HG02759 (cell line): ENCODE data around the gene SLC35F3.

ENCODE experiments used
- ATAC-seq: cut with Tn5 transposase; IDR thresholded peaks from one replicate; pipeline ENCODE4 v1.9.1; 2021; ENCODE audit warnings: mild to moderate bottlenecking, moderate library complexity; ENCODE audit not compliant: unreplicated experiment

The SLC35F3 gene

DNA sequence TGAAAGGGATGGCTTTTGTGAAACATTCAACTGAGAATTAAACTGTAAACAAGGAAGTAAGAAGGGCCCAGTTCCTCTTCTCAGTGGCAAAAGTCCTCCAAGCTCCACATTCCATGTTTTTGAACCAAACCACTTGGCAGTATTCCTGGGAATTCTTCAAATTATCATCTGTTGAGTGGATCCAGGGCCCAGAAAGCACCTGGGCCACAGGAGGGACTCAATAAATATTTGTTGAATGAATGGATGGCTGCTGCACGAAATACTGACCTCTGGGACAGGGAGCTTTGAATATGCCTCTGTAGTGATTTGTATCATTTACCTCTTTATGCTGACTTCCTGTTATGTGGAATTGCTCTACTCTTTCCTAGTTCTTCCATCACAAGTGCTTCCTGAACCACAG is 4.7 kb downstream of the SLC35F3 start:
- ATAC-seq, result no peak

DNA sequence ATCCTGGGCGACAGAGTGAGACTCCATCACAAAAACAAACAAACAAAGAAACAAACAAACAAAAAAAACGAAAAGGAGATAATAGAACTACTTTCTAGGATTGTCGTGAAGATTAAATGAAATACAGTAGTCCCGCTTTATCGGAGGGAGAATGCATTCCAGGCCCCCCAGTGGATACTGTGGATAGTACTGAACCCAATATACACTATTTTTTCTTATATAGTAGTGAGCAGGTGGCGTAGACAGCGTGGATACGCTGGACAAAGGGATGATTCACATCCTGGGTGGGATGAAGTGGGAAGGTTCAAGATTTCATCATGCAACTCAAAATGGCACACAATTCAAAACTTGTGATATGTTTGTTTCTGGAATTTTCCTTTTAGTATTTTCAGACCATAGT is 8.0 kb downstream of the SLC35F3 start:
- no peak for ATAC-seq

DNA sequence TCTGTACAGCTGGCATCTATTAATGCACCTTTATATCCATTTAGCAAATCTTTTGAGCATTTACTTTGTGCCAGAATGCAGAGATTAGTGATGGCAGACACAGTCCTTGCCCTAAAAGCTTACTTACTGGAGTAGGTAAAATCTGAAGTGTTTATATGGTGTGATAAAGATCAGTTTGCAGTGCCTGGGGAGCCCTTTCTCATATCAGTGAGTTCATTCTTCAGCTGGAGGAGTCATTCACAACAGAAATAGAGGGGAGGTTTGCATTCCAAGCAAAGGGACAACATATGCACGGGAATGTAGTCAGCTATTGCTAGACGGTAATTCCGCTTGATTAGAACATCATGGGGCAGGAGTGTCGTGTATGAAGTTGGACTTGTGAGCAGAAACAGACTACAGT is 8.4 kb downstream of the SLC35F3 start:
- no peak for ATAC-seq

DNA sequence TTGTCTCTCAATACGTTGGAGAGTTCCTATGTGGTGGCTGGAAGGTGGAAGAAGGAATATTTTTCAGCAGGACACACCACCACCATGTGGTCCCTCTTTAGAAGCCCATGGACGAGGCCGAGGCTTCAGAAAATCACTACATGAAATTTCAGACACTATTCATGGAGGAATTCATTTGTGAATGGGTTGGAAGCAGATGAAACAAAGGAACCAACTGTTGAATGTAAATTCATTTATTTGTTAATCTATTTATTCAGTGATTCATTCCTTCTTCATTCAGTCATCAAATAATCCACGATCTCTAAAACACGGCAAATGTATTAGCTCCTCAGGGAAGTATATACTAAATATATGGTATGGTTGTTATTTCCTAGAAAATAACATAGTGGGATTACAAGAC is 12.2 kb downstream of the SLC35F3 start:
- no peak for ATAC-seq

DNA sequence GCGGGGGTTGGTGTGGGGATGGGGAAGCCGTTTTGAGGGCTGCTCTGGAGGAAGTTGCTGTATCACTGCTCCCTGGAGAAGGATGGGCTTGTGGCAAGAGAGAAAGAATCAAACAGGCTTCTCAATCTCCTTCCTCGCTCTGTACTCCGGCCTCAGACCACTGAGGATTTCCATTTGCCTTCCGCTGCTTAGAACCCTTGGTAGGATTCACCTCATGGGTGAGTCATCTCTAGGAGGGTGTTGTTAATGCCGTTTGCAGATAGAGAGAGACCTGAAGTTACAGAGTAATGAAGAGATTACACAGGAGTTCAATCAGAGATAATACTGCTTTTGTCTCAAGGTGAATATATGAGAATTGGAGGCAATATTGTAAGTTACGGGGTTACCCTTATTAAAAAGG is 15.3 kb downstream of the SLC35F3 start:
- ATAC-seq, result no peak

DNA sequence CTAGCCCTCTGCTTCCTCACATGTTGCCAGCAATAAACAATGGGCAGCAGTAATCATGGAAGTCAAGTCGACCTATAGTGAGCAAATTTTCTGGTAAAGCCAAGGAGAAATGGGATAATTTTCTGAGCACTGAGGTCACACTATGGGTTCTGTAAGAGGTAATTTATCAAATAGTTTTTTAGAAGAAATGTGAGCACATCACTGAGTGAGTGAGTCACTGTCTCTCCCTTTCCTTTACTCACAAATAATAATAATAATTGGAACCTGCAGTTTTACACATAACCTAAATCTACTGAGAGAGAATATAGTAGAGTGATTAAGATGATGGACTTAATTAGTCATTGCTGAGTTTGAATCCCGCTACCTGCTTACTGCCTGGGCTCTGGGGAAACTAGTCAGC is 23.6 kb downstream of the SLC35F3 start:
- ATAC-seq, result no peak

DNA sequence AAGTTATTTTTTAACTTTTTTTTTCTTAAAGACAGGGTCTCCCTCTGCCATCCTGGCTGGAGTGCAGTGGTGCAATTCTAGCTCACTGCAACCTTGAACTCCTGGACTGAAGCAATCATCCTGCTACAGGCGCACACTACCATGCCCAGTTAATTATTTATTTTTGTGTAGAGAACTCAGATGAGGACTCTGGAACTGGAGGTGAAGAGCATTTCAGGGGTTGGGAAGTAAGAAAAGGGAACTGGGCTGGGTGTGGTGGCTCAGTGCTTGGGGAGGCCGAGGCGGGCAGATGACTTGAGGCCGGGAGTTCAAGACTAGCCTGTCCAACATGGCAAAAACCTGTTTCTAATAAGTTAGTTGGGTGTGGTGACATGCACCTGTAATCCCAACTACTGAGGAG is 28.9 kb downstream of the SLC35F3 start:
- ATAC-seq, result no peak

DNA sequence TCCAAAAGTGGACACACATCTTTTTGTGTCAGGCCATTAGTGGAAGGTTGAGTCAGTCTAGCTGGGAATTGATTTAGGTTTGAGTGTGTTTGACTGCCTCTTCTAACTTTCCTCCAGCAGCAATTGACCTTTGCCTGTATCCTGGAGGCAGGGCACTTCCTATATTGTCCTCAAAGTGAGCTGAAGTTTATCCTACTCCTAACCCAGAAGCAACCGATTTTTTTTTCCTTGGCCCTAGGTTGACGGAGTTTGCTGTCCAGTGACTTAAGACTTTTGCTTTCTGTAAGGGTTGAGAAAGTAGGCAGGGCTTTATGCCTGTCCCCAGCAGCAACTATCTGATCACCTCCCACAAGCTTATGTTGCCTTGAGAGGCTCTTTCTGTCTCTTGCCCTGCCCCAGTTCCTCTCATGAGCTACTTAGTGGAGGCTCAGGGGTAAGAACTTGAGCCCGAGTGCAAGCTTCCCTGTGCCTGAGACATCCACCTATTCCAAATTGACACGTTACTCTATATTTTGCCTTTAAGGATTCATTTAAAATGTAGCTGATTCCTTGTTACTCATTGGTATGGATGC is 30.9 kb downstream of the SLC35F3 start:
- no peak for ATAC-seq

DNA sequence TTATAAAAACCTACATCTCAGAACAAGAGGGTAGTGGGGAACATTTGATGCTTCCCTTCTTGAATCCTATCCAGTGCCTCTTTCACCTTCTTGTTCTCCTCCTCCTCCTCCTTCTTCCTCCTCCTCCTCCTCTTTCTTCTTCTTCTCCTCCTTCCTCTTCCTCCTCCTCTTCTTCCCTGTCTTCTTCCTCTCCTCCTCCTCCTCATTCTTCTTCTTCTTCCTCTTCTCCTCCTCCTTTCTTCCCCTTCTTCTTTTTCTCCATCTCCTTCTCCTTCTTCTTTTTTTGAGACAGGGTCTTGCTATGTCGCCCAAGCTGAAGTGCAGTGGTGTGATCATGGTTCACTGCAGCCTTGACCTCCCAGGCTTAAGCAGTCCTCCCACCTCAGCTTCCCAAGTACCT is 31.9 kb downstream of the SLC35F3 start:
- no peak for ATAC-seq

DNA sequence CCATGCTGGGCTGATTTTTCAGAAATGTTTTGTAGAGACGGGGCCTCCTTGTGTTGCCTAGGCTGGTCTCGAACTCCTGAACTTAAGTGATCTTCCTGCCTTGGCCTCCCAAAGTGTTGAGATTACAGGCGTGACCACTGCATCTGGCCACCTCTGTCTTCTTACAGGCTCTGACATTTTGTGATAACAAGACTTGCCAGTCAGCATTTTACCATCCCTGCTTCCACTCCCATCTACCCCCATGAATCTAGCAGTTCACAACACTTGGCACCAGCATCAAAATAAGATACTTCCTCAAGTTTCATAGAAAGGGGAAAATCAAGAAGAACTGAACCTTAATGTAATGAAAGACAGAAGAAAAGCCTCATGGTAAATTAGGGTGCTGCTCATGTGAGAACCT is 32.4 kb downstream of the SLC35F3 start:
- ATAC-seq, result no peak

DNA sequence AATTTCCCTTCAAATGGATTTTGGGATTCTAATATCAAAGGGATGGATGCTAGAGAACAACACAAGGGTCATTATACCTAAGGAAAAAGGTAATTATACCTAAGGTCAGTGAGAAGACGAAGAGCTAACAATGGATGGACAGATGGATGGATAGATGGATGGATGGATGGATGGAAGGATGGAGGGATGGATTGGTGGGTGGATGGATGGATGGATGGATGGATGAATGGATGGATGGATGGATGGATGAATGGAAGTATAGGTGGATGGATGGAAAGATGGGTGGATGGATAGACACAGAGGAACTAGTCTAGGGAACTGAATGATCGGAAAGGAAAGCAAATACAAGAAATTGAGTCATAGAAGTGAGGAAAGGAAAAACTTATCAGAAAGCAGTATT is 34.0 kb downstream of the SLC35F3 start:
- no peak for ATAC-seq

DNA sequence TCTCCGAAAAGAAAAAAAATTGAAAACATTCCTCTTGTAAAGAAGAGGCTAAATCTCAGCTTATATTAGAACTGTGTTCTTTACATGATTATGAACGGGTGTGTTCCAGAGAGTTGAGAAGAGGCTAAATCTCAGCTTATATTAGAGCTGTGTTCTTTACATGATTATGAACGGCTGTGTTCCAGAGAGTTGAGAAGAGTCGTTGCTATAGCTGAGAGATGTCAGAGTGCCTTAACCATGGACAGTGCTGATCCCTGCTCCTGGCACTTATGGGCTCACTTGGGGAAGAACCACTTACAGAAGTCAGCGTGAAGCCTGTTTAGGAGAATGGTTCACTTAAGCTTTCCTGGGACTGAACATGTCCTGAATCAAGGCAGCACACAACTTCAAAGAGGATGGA is 35.0 kb downstream of the SLC35F3 start:
- no peak for ATAC-seq

DNA sequence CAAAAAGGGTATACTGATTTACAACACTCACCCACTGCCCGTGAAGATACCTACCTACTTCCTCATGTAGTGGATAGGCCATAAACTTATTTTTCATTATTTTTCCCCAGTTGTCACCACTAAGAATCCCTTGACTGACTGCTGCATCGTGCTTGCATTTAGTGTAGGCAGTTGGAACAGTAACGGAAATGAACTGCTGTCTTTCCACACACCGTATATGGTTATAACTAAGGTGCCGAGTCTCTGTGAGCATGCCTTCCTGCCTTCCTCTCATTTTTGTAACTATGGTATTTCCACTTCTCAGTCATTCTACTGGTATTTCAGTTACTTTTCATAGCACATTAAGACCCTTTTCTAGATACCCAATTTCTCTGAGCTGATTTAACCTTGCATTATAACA is 36.4 kb downstream of the SLC35F3 start:
- no peak for ATAC-seq

DNA sequence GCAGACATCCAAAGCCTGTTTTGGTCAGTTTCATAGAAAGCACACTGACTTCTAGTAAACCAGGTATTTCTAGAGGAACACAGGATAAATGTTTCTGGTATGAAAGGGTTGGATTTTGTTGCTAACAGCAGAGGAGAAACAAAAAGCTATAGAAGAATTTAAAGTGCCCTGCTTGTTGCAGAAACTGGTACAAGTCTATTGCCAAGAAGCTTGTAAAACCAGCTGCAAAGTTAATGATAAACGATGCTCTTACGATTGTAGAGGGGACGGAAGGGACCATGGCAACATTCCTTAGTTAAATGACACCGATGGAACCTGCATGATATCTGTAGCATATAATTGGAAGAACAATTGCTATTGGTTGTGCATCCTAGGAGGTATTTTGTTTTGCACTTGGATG is 40.1 kb downstream of the SLC35F3 start:
- no peak for ATAC-seq

DNA sequence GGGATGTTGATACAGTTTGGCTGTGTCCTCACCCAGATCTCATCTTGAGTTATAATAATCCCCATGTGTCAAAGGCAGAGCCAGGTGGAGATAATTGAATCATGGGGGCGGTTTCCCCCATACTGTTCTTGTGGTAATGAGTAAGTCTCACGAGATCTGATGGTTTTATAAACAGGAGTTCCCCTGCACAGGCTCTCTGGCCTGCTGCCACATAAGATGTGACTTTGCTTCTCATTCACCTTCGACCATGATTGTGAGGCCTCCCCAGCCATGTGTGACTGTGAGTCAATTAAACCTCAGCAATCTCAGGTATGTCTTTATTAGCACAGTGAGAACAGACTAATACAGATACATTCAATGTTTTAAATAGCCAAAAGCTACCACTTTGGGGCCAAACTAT is 41.1 kb downstream of the SLC35F3 start:
- no peak for ATAC-seq

DNA sequence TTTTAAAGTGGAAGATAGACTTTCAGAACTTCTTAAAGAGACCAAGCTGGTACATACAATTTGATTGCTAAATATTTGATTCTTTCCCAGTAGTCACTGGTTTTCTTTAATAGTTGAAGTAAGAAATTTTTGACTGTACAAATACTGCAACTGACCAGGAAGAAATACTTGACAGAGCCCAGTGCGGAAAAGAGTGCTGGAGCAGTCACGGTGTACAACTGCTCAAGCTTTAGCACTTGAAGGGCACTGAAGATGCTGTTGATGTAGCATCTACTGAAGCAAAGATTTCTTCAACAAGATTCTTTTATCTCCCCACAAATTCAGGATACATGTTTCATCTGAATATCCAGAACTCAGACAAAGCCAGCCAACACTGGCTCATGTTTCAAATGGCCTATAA is 41.5 kb downstream of the SLC35F3 start:
- no peak for ATAC-seq

DNA sequence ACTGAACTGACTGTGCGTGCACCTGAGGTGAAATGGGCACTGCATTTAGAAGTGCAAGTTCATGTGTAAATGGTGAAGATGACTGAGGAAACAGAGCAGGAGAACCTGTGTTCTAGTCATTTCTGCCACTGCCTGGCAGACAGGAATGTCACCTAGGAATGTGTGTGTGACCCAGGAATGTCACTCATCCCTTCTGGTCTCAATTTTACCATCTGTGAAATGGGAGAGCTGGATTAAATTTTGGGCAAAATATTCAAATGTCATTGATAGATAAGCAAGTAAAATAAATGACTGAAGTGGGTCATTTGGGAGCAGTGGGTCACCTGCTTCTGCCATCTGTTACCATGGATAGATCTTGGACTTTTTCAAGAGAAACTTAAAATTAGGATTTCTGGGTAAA is 42.2 kb downstream of the SLC35F3 start:
- no peak for ATAC-seq

DNA sequence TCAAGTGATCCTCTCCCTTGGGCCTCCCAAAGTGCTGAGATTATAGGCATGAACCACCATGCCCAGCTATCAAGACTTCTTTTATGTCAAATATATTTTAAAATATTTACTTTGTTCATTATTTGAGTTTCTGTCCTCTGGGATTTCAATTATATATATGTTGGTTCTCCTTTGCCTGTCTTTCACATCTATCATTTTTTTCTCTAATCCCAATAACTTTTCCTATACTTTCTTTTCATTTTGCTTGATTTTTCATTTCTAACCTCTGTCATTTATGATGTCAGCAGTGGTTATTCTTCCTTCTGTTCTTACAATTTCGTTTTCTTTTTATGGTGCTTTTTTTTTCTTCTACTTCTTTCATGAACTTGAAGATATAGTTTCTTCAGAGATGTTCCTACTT is 47.3 kb downstream of the SLC35F3 start:
- ATAC-seq, result no peak

DNA sequence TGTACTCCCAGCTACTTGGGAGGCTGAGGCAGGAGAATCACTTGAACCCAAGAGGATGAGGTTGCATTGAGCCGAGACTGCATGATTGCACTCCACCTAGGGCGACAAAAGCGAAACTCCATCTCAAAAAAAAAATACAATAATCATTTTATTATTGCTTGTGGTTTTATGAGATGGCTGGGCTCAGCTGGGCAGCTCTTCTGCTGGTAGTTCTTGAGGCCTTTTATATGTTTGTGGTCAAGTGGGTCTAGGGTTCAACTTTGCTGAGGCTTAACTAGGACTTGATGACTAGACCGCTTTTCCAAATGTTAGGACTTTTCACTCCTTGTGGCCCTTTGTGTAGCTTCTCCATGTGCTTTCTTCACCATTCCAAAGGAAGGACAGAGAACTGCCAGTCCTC is 53.2 kb downstream of the SLC35F3 start:
- no peak for ATAC-seq

DNA sequence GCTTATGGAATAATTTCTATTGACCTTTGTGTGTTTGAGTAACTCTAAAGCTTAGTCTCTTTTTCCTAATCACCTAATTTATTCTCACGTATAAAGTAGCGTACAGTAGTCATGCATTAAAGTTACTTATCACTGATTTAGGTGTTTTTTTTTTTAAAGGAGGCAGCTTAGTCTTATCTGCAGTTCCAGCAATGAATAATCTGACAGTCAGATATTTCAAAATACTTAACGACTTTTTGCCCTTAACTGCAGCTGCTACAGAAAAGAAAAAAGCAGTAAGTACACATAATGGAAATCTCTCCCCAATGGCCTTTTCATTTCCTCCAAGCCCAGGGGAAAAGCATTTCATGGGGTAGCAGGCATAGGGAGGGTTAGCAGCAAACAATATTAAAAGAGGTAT is 54.6 kb downstream of the SLC35F3 start:
- ATAC-seq, result no peak

DNA sequence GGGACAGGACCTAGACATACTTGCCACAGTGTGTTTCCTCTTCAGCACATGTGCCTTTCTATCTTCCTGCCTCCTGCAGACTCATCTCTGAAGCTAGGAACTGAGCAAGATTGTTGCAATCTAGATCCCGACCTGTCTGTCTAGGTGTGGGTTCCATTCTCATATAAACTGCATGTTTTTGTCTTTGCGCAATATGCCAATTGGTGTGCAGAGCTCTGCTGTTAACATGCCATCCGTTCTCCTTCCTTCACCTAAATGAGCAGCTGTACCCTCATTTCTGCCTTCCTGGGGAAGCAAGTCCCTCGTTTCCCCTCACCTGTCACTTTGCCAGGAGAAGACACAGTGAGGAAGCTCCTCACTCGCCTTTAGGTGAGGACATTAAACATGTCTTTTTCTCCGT is 55.5 kb downstream of the SLC35F3 start:
- no peak for ATAC-seq

DNA sequence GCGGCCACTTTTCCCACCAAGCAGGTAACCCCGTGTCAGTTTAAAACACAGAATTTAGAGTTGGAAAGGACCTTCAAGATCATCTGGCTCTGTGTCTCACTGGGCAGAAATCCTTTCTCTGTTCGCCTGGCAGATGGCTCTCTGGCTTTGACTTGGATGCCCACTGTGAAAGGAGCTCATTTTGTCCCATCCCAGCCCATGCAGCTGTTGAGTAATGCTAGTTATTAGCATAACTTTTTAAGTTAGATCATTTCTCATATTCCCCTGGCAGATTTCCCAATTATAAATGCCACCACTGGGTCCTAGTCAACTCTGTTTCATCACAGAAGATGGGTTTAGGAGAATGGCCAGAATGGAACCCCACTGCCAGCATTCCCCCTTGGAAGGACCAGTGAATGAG is 55.9 kb downstream of the SLC35F3 start:
- no peak for ATAC-seq

DNA sequence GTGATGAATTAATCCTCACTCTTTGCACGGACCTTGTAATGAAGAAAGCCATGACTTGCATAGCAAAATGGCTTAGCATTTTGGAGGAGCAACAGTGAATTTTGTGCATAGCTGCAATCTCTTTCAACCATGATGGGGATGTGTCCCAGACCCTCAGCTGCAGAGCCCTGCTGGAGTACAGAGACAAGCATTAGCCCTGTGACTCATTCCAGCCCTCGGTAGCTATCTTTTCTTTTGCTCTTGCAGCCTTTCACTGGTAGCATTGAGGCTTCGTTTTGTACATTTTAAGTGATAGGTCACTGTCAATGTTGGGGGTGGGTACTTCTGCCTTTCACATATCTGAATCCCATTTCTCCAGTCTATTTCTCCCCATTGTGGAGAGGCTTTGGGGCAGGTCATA is 58.4 kb downstream of the SLC35F3 start:
- no peak for ATAC-seq

DNA sequence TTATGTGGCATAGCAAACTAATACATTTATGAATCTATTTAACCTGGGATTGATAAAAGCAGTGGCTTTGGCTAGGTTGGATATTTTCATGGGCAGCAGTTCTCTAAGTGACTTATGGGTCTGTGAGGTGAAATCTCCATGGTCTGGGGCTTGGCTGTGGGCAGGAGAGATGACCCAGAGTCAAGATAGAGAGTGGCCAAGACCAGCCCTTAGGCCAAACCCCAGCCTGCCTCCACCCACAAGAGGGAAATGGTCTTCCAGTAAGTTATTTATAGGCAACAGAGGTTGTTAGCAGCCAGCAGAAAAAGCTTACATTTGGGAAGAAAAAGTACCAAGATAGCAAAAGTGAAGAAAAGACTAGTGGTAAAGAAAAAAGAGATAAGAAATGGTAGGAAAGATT is 61.4 kb downstream of the SLC35F3 start:
- ATAC-seq, result no peak
